ENCODE measurements around the gene CPA3. TPM values are rescaled to one million over a fixed set of nuclear protein-coding genes. Genes with fewer than 3 reads are reported as not detected.

The CPA3 gene
- total RNA-seq, 1 donor from 2014 or later = not detected

GRCh38 chr3:148880681-148881080 is 15.6 kb downstream of the CPA3 start:
- Mint-ChIP-seq H3K9me3 (ENCODE audit: unreplicated experiment) (no peaks in the 10 kb centered on the region), H3K27me3 (ENCODE audit: unreplicated experiment) (no peaks in the 10 kb centered on the region), H3K27ac (ENCODE audit: unreplicated experiment) (no peak overlapping the region), H3K4me1 (ENCODE audit: low read depth, unreplicated experiment) (no peaks in the 10 kb centered on the region), H3K4me3 (ENCODE audit: unreplicated experiment) (no peak overlapping the region), H3K36me3 (ENCODE audit: unreplicated experiment) (no peaks in the 10 kb centered on the region)
- no peak for DNase-seq
- no peak for TF ChIP-seq CTCF (IDR thresholded peaks at IDR 0.05; ENCODE audit: partially characterized antibody, unreplicated experiment)

- no peak for DNase-seq
- Mint-ChIP-seq H3K4me3 (ENCODE audit: unreplicated experiment) (no peak overlapping the region), H3K27ac (ENCODE audit: unreplicated experiment) (no peak overlapping the region), H3K27me3 (ENCODE audit: unreplicated experiment) (no peaks in the 10 kb centered on the region), H3K4me1 (ENCODE audit: low read depth, unreplicated experiment) (no peaks in the 10 kb centered on the region), H3K36me3 (ENCODE audit: unreplicated experiment) (no peaks in the 10 kb centered on the region), H3K9me3 (ENCODE audit: unreplicated experiment) (no peaks in the 10 kb centered on the region)
- no peak for TF ChIP-seq CTCF (IDR thresholded peaks at IDR 0.05; ENCODE audit: partially characterized antibody, unreplicated experiment)
These were observed 16.2 kb downstream of the CPA3 start for GRCh38 chr3:148881286-148881685.

GRCh38 chr3:148882288-148882687 is 17.2 kb downstream of the CPA3 start:
- Mint-ChIP-seq H3K4me1 (ENCODE audit: low read depth, unreplicated experiment) (no peaks in the 10 kb centered on the region), H3K27me3 (ENCODE audit: unreplicated experiment) (no peaks in the 10 kb centered on the region), H3K9me3 (ENCODE audit: unreplicated experiment) (no peaks in the 10 kb centered on the region), H3K27ac (ENCODE audit: unreplicated experiment) (no peak overlapping the region), H3K36me3 (ENCODE audit: unreplicated experiment) (no peaks in the 10 kb centered on the region), H3K4me3 (ENCODE audit: unreplicated experiment) (no peak overlapping the region)
- no peak for DNase-seq
- TF ChIP-seq CTCF (IDR thresholded peaks at IDR 0.05; ENCODE audit: partially characterized antibody, unreplicated experiment) = no peak

- no peak for TF ChIP-seq CTCF (IDR thresholded peaks at IDR 0.05; ENCODE audit: partially characterized antibody, unreplicated experiment)
- Mint-ChIP-seq H3K36me3 (ENCODE audit: unreplicated experiment) (no peaks in the 10 kb centered on the region), H3K27ac (ENCODE audit: unreplicated experiment) (no peak overlapping the region), H3K4me1 (ENCODE audit: low read depth, unreplicated experiment) (no peaks in the 10 kb centered on the region), H3K9me3 (ENCODE audit: unreplicated experiment) (no peaks in the 10 kb centered on the region), H3K27me3 (ENCODE audit: unreplicated experiment) (no peaks in the 10 kb centered on the region), H3K4me3 (ENCODE audit: unreplicated experiment) (no peak overlapping the region)
- DNase-seq = no peak
These were observed 18.1 kb downstream of the CPA3 start for GRCh38 chr3:148883163-148883562.

GRCh38 chr3:148884261-148884660 is 19.2 kb downstream of the CPA3 start:
- Mint-ChIP-seq H3K27ac (ENCODE audit: unreplicated experiment) (no peak overlapping the region), H3K36me3 (ENCODE audit: unreplicated experiment) (no peaks in the 10 kb centered on the region), H3K4me3 (ENCODE audit: unreplicated experiment) (no peak overlapping the region), H3K4me1 (ENCODE audit: low read depth, unreplicated experiment) (no peaks in the 10 kb centered on the region), H3K27me3 (ENCODE audit: unreplicated experiment) (no peaks in the 10 kb centered on the region), H3K9me3 (ENCODE audit: unreplicated experiment) (no peaks in the 10 kb centered on the region)
- TF ChIP-seq CTCF (IDR thresholded peaks at IDR 0.05; ENCODE audit: partially characterized antibody, unreplicated experiment) = no peak
- DNase-seq = no peak

Data from glutamatergic neuron (in vitro differentiated cells).